Tibial nerve (tissue), 4 donors: ENCODE results near the gene VAMP2. TPM values are rescaled to one million over a fixed set of nuclear protein-coding genes. Genes with fewer than 3 reads are reported as not detected.

Experiments
- DNase-seq, 2 donors: peaks; one replicate each; pipeline ENCODE4 v3.0.0-alpha.2; 2019; ENCODE audit warnings: low spot score in 2 of 2
- H3K27ac ChIP-seq, 4 donors: fragments of 200-600 bp; sonication (generic) in 3 of 4; one replicate each; pipeline ENCODE4 v1.5.1; 2017 to 2019; ENCODE audit warnings: mild to moderate bottlenecking in 1 of 4
- H3K27me3 ChIP-seq, 2 donors: fragments of 200-600 bp; sonication (generic) in 1 of 2; one replicate each; pipeline versions ENCODE4 v1.5.1 to v1.6.0; 2017 to 2019
- H3K36me3 ChIP-seq, 3 donors: fragments of 200-600 bp; sonication (generic); one replicate each; pipeline ENCODE4 v1.5.1; 2018 to 2019
- H3K4me1 ChIP-seq, 4 donors: fragments of 200-600 bp; sonication (generic) in 3 of 4; one replicate each; pipeline ENCODE4 v1.5.1; 2017 to 2019
- H3K4me3 ChIP-seq, 4 donors: fragments of 200-600 bp; sonication (generic) in 3 of 4; one replicate each; pipeline ENCODE4 v1.5.1; 2017 to 2019; ENCODE audit warnings: mild to moderate bottlenecking in 1 of 4, moderate library complexity in 1 of 4
- H3K9me3 ChIP-seq, 4 donors: fragments of 200-600 bp; sonication (generic) in 3 of 4; one replicate each; pipeline ENCODE4 v1.5.1; 2017 to 2019
- EP300 ChIP-seq, 2 donors: sonication (generic); formaldehyde crosslinking; IDR thresholded peaks; one replicate each; pipeline ENCODE4 v1.6.1; 2017; ENCODE audit warnings: antibody characterized with exemption in 2 of 2, mild to moderate bottlenecking in 1 of 2
- POLR2A ChIP-seq, 2 donors: fragments of 450-650 bp; IDR thresholded peaks; one replicate each; pipeline ENCODE4 v1.6.1; 2017; ENCODE audit warnings: antibody characterized with exemption in 2 of 2, mild to moderate bottlenecking in 2 of 2, moderate library complexity in 2 of 2
- WGBS, 2 donors: methylation state at CpG; one replicate each; pipeline ENCODE4 v1.1.5; 2018; 5-methylcytosine and 5-hydroxymethylcytosine counted together
- total RNA-seq, 4 donors: library from RNA; depleted of rRNA; stranded (reverse); fragments of >200 nt; gene quantifications; one replicate each; pipeline ENCODE4 v1.1.0, GENCODE V29; 2016
- TF ChIP-seq, protein P1 (sequence below), 5 experiments: fragments of 200-600 bp in 3 of 5; fragments of 450-650 bp in 2 of 5; sonication (generic) in 3 of 5; IDR thresholded peaks; one replicate each; pipeline ENCODE4 v1.5.1; 2016 to 2019; ENCODE audit warnings: antibody characterized with exemption in 5 of 5, mild to moderate bottlenecking in 3 of 5, moderate library complexity in 2 of 5

The VAMP2 gene
- total RNA-seq, 4 donors from 2014 or later = 48.0 to 72.1 (median 59.0) TPM

DNA sequence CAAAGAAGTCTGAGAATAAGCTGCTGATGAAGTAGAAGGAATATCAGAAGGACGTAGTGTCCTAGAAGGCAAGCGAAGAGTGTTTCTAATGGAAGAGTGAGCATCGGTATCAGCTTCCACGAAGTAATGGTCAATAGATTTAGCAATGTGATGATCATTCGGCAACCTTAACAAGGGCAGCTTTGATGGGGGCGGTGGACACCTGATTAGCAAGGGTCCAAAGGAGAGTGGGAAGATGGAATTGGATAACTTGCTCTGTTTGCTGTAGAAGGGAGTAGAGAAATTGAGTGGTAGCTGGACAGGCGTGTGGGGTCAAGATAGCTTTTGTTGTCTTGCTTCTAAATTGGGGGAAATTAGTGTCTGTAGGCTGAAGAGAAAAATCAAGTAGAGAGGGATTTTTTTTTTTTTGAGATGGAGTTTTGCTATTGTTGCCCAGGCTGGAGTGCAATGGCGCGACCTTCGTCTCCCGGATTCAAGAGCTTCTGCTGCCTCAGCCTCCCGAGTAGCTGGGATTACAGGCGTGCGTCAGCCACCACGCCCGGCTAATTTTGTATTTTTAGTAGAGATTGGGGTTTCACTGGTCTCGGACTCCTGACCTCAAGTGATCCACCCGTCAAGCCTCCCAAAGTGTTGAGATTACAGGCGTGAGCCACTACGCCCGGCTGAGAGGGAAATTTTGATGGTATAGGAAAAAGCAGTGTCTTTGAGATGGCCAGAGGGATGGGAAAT lies 24.9 kb downstream of the VAMP2 start:
- Histone ChIP-seq H3K27me3 (no peaks in the 10 kb centered on the region), H3K27ac (peak overlapping the region; percentile 85 to 100 (median 92)), H3K4me1 (peaks cover 0 to 45% (median 9%) of the 10 kb centered on the region in 4 donors), H3K36me3 (peaks cover 7 to 34% (median 24%) of the 10 kb centered on the region in 3 donors), H3K9me3 (no peaks in the 10 kb centered on the region), H3K4me3 (peak overlapping the region in 2 of 4 donors; percentile 35)
- 34 to 35% methylated on average over 21 of the region's 21 CpGs for WGBS, 2 donors
- DNase-seq = peak in 1 of 2 donors; percentile 22
- TF ChIP-seq, protein P1, sequence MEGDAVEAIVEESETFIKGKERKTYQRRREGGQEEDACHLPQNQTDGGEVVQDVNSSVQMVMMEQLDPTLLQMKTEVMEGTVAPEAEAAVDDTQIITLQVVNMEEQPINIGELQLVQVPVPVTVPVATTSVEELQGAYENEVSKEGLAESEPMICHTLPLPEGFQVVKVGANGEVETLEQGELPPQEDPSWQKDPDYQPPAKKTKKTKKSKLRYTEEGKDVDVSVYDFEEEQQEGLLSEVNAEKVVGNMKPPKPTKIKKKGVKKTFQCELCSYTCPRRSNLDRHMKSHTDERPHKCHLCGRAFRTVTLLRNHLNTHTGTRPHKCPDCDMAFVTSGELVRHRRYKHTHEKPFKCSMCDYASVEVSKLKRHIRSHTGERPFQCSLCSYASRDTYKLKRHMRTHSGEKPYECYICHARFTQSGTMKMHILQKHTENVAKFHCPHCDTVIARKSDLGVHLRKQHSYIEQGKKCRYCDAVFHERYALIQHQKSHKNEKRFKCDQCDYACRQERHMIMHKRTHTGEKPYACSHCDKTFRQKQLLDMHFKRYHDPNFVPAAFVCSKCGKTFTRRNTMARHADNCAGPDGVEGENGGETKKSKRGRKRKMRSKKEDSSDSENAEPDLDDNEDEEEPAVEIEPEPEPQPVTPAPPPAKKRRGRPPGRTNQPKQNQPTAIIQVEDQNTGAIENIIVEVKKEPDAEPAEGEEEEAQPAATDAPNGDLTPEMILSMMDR (IDR thresholded peaks at IDR 0.05) = no peak

DNA sequence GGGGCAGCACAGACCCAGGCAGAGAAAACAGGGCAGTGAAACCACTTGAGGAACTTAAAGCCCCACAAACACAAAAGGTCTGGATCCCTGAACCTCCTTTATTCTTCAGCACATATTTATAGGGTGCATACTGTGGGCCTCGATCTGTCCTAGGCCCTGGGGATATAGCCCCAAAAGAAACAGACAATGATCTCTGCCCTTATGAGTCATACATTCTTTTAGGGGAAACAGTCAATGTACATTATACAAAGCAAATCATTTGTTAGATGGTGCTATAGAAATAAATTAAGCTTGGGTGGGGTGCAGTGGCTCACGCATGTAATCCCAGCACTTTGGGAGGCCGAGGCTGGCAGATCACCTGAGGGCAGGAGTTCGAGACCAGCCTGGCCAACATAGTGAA lies 28.8 kb downstream of the VAMP2 start:
- Histone ChIP-seq H3K4me3 (no peak overlapping the region), H3K36me3 (no peaks in the 10 kb centered on the region), H3K27me3 (no peaks in the 10 kb centered on the region), H3K27ac (no peak overlapping the region), H3K4me1 (peaks cover 0 to 11% (median 3%) of the 10 kb centered on the region in 4 donors), H3K9me3 (no peaks in the 10 kb centered on the region)
- no peak for DNase-seq
- TF ChIP-seq, protein P1 (IDR thresholded peaks at IDR 0.05) = no peak
- TF ChIP-seq POLR2A (IDR thresholded peaks at IDR 0.05) = no peak
- TF ChIP-seq EP300 (IDR thresholded peaks at IDR 0.05) = no peak
- 56 to 77% methylated on average over 4 of the region's 4 CpGs for WGBS, 2 donors

DNA sequence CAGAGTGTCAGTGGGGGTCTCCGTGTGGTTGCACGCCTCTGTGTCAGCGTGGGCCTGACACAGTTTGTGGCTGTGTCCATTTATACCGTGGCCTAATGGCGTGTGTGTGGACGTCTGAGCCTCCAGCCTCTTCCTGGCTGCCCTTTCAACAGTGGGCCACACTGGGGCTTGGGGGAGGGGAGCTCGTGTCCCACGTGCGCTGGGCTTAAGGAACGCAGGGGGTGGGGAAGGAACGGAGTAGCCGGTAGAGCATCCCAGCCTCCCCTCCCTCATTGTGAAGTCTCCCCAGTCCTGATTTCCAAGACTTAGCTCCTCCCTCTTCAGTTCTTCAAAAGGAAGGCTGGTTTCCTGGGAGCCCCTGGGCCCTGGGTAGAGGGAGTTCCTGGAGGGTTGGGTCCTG lies 29.3 kb downstream of the VAMP2 start:
- H3K27ac ChIP-seq = no peak overlapping the region
- DNase-seq = no peak
- peaks cover 0 to 8% (median 3%) of the 10 kb centered on the region in 4 donors for H3K4me1 ChIP-seq
- H3K4me3 ChIP-seq = no peak overlapping the region
- 41 to 52% methylated on average over 12 of the region's 12 CpGs for WGBS, 2 donors
- H3K27me3 ChIP-seq = no peaks in the 10 kb centered on the region
- TF ChIP-seq, protein P1 (IDR thresholded peaks at IDR 0.05) = no peak
- TF ChIP-seq POLR2A (IDR thresholded peaks at IDR 0.05) (no peak), EP300 (IDR thresholded peaks at IDR 0.05) (no peak)
- no peaks in the 10 kb centered on the region for H3K9me3 ChIP-seq
- H3K36me3 ChIP-seq = no peaks in the 10 kb centered on the region

- Histone ChIP-seq H3K9me3 (no peaks in the 10 kb centered on the region), H3K36me3 (no peaks in the 10 kb centered on the region), H3K4me3 (no peak overlapping the region), H3K4me1 (peaks cover 0 to 8% (median 2%) of the 10 kb centered on the region in 4 donors), H3K27ac (no peak overlapping the region), H3K27me3 (no peaks in the 10 kb centered on the region)
- WGBS, 2 donors = 77 to 79% methylated on average over 3 of the region's 3 CpGs
- no peak for DNase-seq
- no peak for TF ChIP-seq EP300 (IDR thresholded peaks at IDR 0.05)
These were observed 30.8 kb downstream of the VAMP2 start for GRCh38 chr17:8131844-8132441.

- 85 to 87% methylated on average over 14 of the region's 14 CpGs for WGBS, 2 donors
- TF ChIP-seq POLR2A (IDR thresholded peaks at IDR 0.05) (no peak), EP300 (IDR thresholded peaks at IDR 0.05) (no peak)
- TF ChIP-seq, protein P1 (IDR thresholded peaks at IDR 0.05) = no peak
- Histone ChIP-seq H3K4me1 (peaks cover 4 to 33% (median 25%) of the 10 kb centered on the region in 4 donors), H3K27ac (no peak overlapping the region), H3K9me3 (no peaks in the 10 kb centered on the region), H3K4me3 (no peak overlapping the region), H3K36me3 (no peaks in the 10 kb centered on the region), H3K27me3 (no peaks in the 10 kb centered on the region)
- no peak for DNase-seq
These were observed 34.5 kb downstream of the VAMP2 start for GRCh38 chr17:8128125-8128784.
